NCI-H526 (cell line): ENCODE measurements around the gene RBM19.
A peak's percentile ranks its signal among the peaks of the same experiment; 100 is the strongest.

Source experiments
- DNase-seq, 2 experiments: peaks; one replicate each; lab custom pipeline; 2025; lab: John Stamatoyannopoulos, UW

RBM19 gene

GRCh38 chr12:113882690-113883089, 83.4 kb downstream of the RBM19 start:
- no peak for DNase-seq

GRCh38 chr12:113880988-113881962, 84.8 kb downstream of the RBM19 start:
- peak; percentile 41 to 60 for DNase-seq

GRCh38 chr12:113880326-113880725, 85.8 kb downstream of the RBM19 start:
- peak; percentile 23 to 60 for DNase-seq

- DNase-seq: no peak
Observed at GRCh38 chr12:113879658-113880057, 86.5 kb downstream of the RBM19 start.

GRCh38 chr12:113877607-113878006, 88.5 kb downstream of the RBM19 start:
- no peak for DNase-seq

- DNase-seq: no peak
Observed at GRCh38 chr12:113876160-113876559, 90.0 kb downstream of the RBM19 start.

- no peak for DNase-seq
Observed at GRCh38 chr12:113875691-113876090, 90.4 kb downstream of the RBM19 start.

GRCh38 chr12:113874999-113875561, 91.0 kb downstream of the RBM19 start:
- DNase-seq: no peak

GRCh38 chr12:113874326-113874725, 91.8 kb downstream of the RBM19 start:
- DNase-seq: no peak

- DNase-seq: no peak
Observed at GRCh38 chr12:113873740-113874139, 92.4 kb downstream of the RBM19 start.

GRCh38 chr12:113870890-113871289, 95.2 kb downstream of the RBM19 start:
- DNase-seq: no peak

- no peak for DNase-seq
Observed at GRCh38 chr12:113870035-113870434, 96.1 kb downstream of the RBM19 start.

- DNase-seq: no peak
Observed at GRCh38 chr12:113868365-113868764, 97.8 kb downstream of the RBM19 start.

GRCh38 chr12:113867258-113867657, 98.9 kb downstream of the RBM19 start:
- DNase-seq: peak in 1 of 2 experiments; percentile 21

- no peak for DNase-seq
Observed at GRCh38 chr12:113866496-113866895, 99.6 kb downstream of the RBM19 start.

- DNase-seq: no peak
Observed at GRCh38 chr12:113863455-113863845, 102.7 kb downstream of the RBM19 start.

GRCh38 chr12:113862590-113863454, 103.3 kb downstream of the RBM19 start:
- DNase-seq: no peak

- DNase-seq: no peak
Observed at GRCh38 chr12:113861708-113862312, 104.3 kb downstream of the RBM19 start.

- no peak for DNase-seq
Observed at GRCh38 chr12:113860950-113861349, 105.2 kb downstream of the RBM19 start.

- peak in 1 of 2 experiments; percentile 24 for DNase-seq
Observed at GRCh38 chr12:113860059-113860820, 105.9 kb downstream of the RBM19 start.

- no peak for DNase-seq
Observed at GRCh38 chr12:113858841-113859386, 107.2 kb downstream of the RBM19 start.
